Glutamatergic neuron (in vitro differentiated cells): ENCODE measurements around the gene TIMP2. TPM values are rescaled to one million over a fixed set of nuclear protein-coding genes. Genes with fewer than 3 reads are reported as not detected.
"Not testable (repeated sequence)": the region's sequence is repeated elsewhere in the genome, so short reads cannot be mapped to it uniquely, and the experiment has no call there.

Experiments
- DNase-seq: peaks from one replicate; pipeline ENCODE4 v3.0.0; 2022
- H3K27ac Mint-ChIP-seq: one replicate; pipeline ENCODE4 v1.8.0; 2020; ENCODE audit warnings: mild to moderate bottlenecking, mixed read lengths, inconsistent platforms; ENCODE audit not compliant: unreplicated experiment
- H3K27me3 Mint-ChIP-seq: one replicate; pipeline ENCODE4 v1.8.0; 2020; ENCODE audit warnings: mild to moderate bottlenecking, moderate library complexity, mixed read lengths, inconsistent platforms; ENCODE audit not compliant: unreplicated experiment
- H3K36me3 Mint-ChIP-seq: one replicate; pipeline ENCODE4 v1.8.0; 2020; ENCODE audit warnings: mild to moderate bottlenecking, mixed read lengths, inconsistent platforms; ENCODE audit not compliant: unreplicated experiment
- H3K4me1 Mint-ChIP-seq: one replicate; pipeline ENCODE4 v1.8.0; 2020; ENCODE audit warnings: mild to moderate bottlenecking, low read depth, mixed read lengths, inconsistent platforms; ENCODE audit not compliant: unreplicated experiment
- H3K4me3 Mint-ChIP-seq: one replicate; pipeline ENCODE4 v1.8.0; 2020; ENCODE audit warnings: mild to moderate bottlenecking, mixed read lengths, inconsistent platforms; ENCODE audit not compliant: unreplicated experiment
- H3K9me3 Mint-ChIP-seq: one replicate; pipeline ENCODE4 v1.8.0; 2020; ENCODE audit warnings: mild to moderate bottlenecking, moderate library complexity, mixed read lengths, inconsistent platforms; ENCODE audit not compliant: unreplicated experiment
- CTCF ChIP-seq: fragments of 200-600 bp; sonication (generic); IDR thresholded peaks from one replicate; pipeline ENCODE4 v1.5.0; 2021; ENCODE audit not compliant: partially characterized antibody, unreplicated experiment
- total RNA-seq: library from RNA; stranded (reverse); fragmentation: NEBNext Ultra II Directional; extraction: Animal tissue kit (Norgen Biotek cat#: 25700); gene quantifications from one replicate; pipeline ENCODE4 v1.2.1, GENCODE V29; 2021; ENCODE audit not compliant: unreplicated experiment

TIMP2 gene
- total RNA-seq, 1 donor from 2014 or later = 121 TPM

- Mint-ChIP-seq H3K27me3 (peaks cover 12% of the 10 kb centered on the region), H3K27ac (no peak overlapping the region), H3K4me3 (no peak overlapping the region), H3K4me1 (peaks cover 21% of the 10 kb centered on the region), H3K36me3 (no peaks in the 10 kb centered on the region), H3K9me3 (peaks cover 7% of the 10 kb centered on the region)
- no peak for DNase-seq
- no peak for TF ChIP-seq CTCF
Observed at GRCh38 chr17:78905541-78905940, 19.6 kb downstream of the TIMP2 start.

- Mint-ChIP-seq H3K27ac (no peak overlapping the region), H3K9me3 (peaks cover 7% of the 10 kb centered on the region), H3K27me3 (peaks cover 12% of the 10 kb centered on the region), H3K36me3 (no peaks in the 10 kb centered on the region), H3K4me3 (no peak overlapping the region), H3K4me1 (peaks cover 21% of the 10 kb centered on the region)
- no peak for TF ChIP-seq CTCF
- DNase-seq = no peak
Observed at GRCh38 chr17:78905116-78905515, 20.1 kb downstream of the TIMP2 start.

- no peak for DNase-seq
- no peak for TF ChIP-seq CTCF
- peaks cover 7% of the 10 kb centered on the region for H3K9me3 Mint-ChIP-seq
- no peak overlapping the region for H3K27ac Mint-ChIP-seq
- H3K27me3 Mint-ChIP-seq = peaks cover 12% of the 10 kb centered on the region
- peak overlapping the region; percentile 25 for H3K4me3 Mint-ChIP-seq
- no peaks in the 10 kb centered on the region for H3K36me3 Mint-ChIP-seq
- H3K4me1 Mint-ChIP-seq = peaks cover 27% of the 10 kb centered on the region
Observed at GRCh38 chr17:78904371-78904770, 20.8 kb downstream of the TIMP2 start.

- Mint-ChIP-seq H3K9me3 (peaks cover 7% of the 10 kb centered on the region), H3K4me3 (peak within 1 kb of the TSS; percentile 67)
- peak; percentile 81 for DNase-seq
Observed at GRCh38 chr17:78903101-78903779, 21.9 kb downstream of the TIMP2 start, which contains the start of gene CEP295NL. Gene CEP295NL, minus strand, starts transcription at chr17:78903201. Its CDS starts 1,373 bp downstream, at chr17:78901828.

GRCh38 chr17:78902231-78902630 is 23.0 kb downstream of the TIMP2 start:
- not testable (repeated sequence) for DNase-seq, H3K36me3 Mint-ChIP-seq, H3K9me3 Mint-ChIP-seq
- Mint-ChIP-seq H3K4me3 (peak overlapping the region; percentile 67), H3K27me3 (peaks cover 15% of the 10 kb centered on the region), H3K4me1 (peaks cover 33% of the 10 kb centered on the region), H3K27ac (peak overlapping the region; percentile 96)

More at GRCh38 chr17:78903101-78903779, 21.9 kb downstream of the TIMP2 start, which contains the start of gene CEP295NL:
- H3K4me1 Mint-ChIP-seq = peaks cover 31% of the 10 kb centered on the region
- no peak for TF ChIP-seq CTCF
- peaks cover 15% of the 10 kb centered on the region for H3K27me3 Mint-ChIP-seq
- H3K36me3 Mint-ChIP-seq = no peaks in the 10 kb centered on the region
- peak within 1 kb of the TSS; percentile 96 for H3K27ac Mint-ChIP-seq
